ENCODE results near the gene TBC1D3I.

The TBC1D3I gene

GRCh38 chr17:36204724-36205500 is 59.5 kb downstream of the TBC1D3I start:
- H4K20me1 ChIP-seq, result no peaks in the 10 kb centered on the region
- H3K9ac ChIP-seq, result no peak overlapping the region
- no peak for TF ChIP-seq Cebpa-rat (IDR thresholded peaks at IDR 0.05)
- no peaks in the 10 kb centered on the region for H3K9me3 ChIP-seq
- no peaks in the 10 kb centered on the region for H3K36me3 ChIP-seq
- H3K27me3 ChIP-seq, result no peaks in the 10 kb centered on the region
- no peak overlapping the region for H3K27ac ChIP-seq
- no peak overlapping the region for H3K4me3 ChIP-seq
- H3K4me1 ChIP-seq, result peaks cover 54% of the 10 kb centered on the region
- no peak overlapping the region for H3K4me2 ChIP-seq

Data from BLaER1 (cell line).